Endothelial cell of umbilical vein (primary cell): Measurements from ENCODE around the gene KCNH5. TPM values are rescaled to one million over a fixed set of nuclear protein-coding genes. Genes with fewer than 3 reads are reported as not detected.

Experiments
- BruUV-seq: library from RNA; stranded (reverse); fragments of 400-500 nt; replicated peaks from 2 replicates; lab custom pipeline; 2021; lab: Mats Ljungman, UMichigan
- CTCF ChIA-PET: fragments of 300-600, 350-600 bp; sonication (Branson Sonifier 250); formaldehyde crosslinking; loops from one replicate; lab custom pipeline; 2021; ENCODE audit warnings: antibody characterized with exemption, inconsistent platforms; lab: Charles Lee
- POLR2A ChIA-PET: fragments of 300-600, 350-600 bp; sonication (Branson Sonifier 250); formaldehyde crosslinking; loops from one replicate; lab custom pipeline; 2021; ENCODE audit warnings: antibody characterized with exemption, inconsistent platforms; lab: Charles Lee
- DNase-seq: peaks from one replicate; pipeline ENCODE4 v3.0.0-alpha.2; 2011; ENCODE audit warnings: low read depth, low spot score
- FAIRE-seq: peaks from 2 replicates; lab custom pipeline; 2011; peaks lifted over from hg19 to GRCh38; lab: Jason Lieb, UNC
- H2AFZ ChIP-seq: 2 replicates; pipeline ENCODE4 v1.6.0; 2012; ENCODE audit warnings: low read depth, low read length, control low read depth, inconsistent platforms
- H3K27ac ChIP-seq: 2 replicates; pipeline ENCODE4 v1.5.1; 2011; ENCODE audit warnings: low read depth, mild to moderate bottlenecking, control low read depth, low read length, moderate library complexity; ENCODE audit not compliant: insufficient read depth
- H3K27me3 ChIP-seq, 2 experiments: 2 replicates each; pipeline versions ENCODE4 v1.6.0 to v1.6.1; 2011; ENCODE audit warnings: low read length in 2 of 2, mixed read lengths in 1 of 2; ENCODE audit not compliant: control insufficient read depth in 2 of 2, insufficient read depth in 2 of 2
- H3K36me3 ChIP-seq, 2 experiments: 2 replicates in 1 of 2; 3 replicates in 1 of 2; pipeline ENCODE4 v1.5.1; 2011; ENCODE audit warnings: low read length in 2 of 2, mild to moderate bottlenecking in 1 of 2, moderate library complexity in 1 of 2; ENCODE audit not compliant: control insufficient read depth in 2 of 2, insufficient read depth in 2 of 2; ENCODE audit errors: extremely low read depth in 1 of 2
- H3K4me1 ChIP-seq: 3 replicates; pipeline ENCODE4 v1.5.1; 2011; ENCODE audit warnings: mild to moderate bottlenecking, low read length; ENCODE audit not compliant: control insufficient read depth, insufficient read depth; ENCODE audit errors: extremely low read depth
- H3K4me2 ChIP-seq: 2 replicates; pipeline ENCODE4 v1.6.1; 2011; ENCODE audit warnings: low read length, control low read depth, mixed read lengths; ENCODE audit not compliant: insufficient read depth
- H3K4me3 ChIP-seq, 3 experiments: fragments of 200-600 bp in 1 of 3; sonication (generic), shearing (Covaris generic) in 1 of 3; replicated peaks in 1 of 3; 2 replicates each; pipeline ENCODE4 v1.5.1; 2011 to 2016; ENCODE audit warnings: control low read depth in 3 of 3, low read length in 3 of 3, mild to moderate bottlenecking in 2 of 3, inconsistent platforms in 1 of 3, low read depth in 1 of 3, moderate library complexity in 1 of 3; ENCODE audit not compliant: insufficient read depth in 1 of 3
- H3K79me2 ChIP-seq: 2 replicates; pipeline ENCODE4 v1.6.0; 2012; ENCODE audit warnings: low read length, inconsistent platforms; ENCODE audit not compliant: control insufficient read depth, insufficient read depth
- H3K9ac ChIP-seq: replicated peaks from 2 replicates; pipeline ENCODE3; 2011; ENCODE audit warnings: low read length, control low read depth; ENCODE audit not compliant: insufficient read depth; ENCODE audit errors: extremely low read depth
- H3K9me1 ChIP-seq: replicated peaks from 3 replicates; pipeline ENCODE4 v1.6.0; 2011; ENCODE audit warnings: mild to moderate bottlenecking, low read length; ENCODE audit not compliant: control insufficient read depth, insufficient read depth; ENCODE audit errors: extremely low read depth
- H3K9me3 ChIP-seq: replicated peaks from 2 replicates; pipeline ENCODE4 v1.5.1; 2012; ENCODE audit warnings: low read length, inconsistent platforms; ENCODE audit not compliant: control insufficient read depth, insufficient read depth
- H4K20me1 ChIP-seq: replicated peaks from 2 replicates; pipeline ENCODE3; 2011; ENCODE audit warnings: mild to moderate bottlenecking, low read length; ENCODE audit not compliant: control insufficient read depth, insufficient read depth; ENCODE audit errors: extremely low read depth
- EZH2 ChIP-seq: IDR thresholded peaks from 2 replicates; pipeline ENCODE4 v1.6.1; 2012; ENCODE audit warnings: borderline replicate concordance, low read depth, mild to moderate bottlenecking, moderate library complexity, low read length, inconsistent platforms; ENCODE audit not compliant: severe bottlenecking
- FOS ChIP-seq: IDR thresholded peaks from 2 replicates; pipeline ENCODE4 v1.6.1; 2011; ENCODE audit warnings: mild to moderate bottlenecking, low read length, moderate library complexity, borderline replicate concordance; ENCODE audit not compliant: insufficient read depth
- GATA2 ChIP-seq: IDR thresholded peaks from 2 replicates; pipeline ENCODE4 v1.7.0; 2011; ENCODE audit warnings: low read depth, mild to moderate bottlenecking, moderate library complexity, mixed read lengths, low read length; ENCODE audit not compliant: insufficient read length, insufficient read depth
- JUN ChIP-seq: IDR thresholded peaks from 2 replicates; pipeline ENCODE4 v1.6.1; 2011; ENCODE audit warnings: borderline replicate concordance, low read depth; ENCODE audit not compliant: insufficient read length, insufficient read depth
- MAX ChIP-seq: IDR thresholded peaks from 2 replicates; pipeline ENCODE4 v1.6.1; 2011; ENCODE audit not compliant: insufficient read depth, insufficient read length
- MYC ChIP-seq: IDR thresholded peaks from one replicate; pipeline ENCODE4 v1.6.1; 2011; ENCODE audit warnings: mild to moderate bottlenecking, low read depth, low read length
- POLR2A ChIP-seq: IDR thresholded peaks from 2 replicates; pipeline ENCODE4 v1.6.1; 2012; ENCODE audit warnings: low read depth, mild to moderate bottlenecking, control low read depth, low read length
- POLR2AphosphoS5 ChIP-seq: IDR thresholded peaks from 2 replicates; pipeline ENCODE4 v1.6.1; 2012; ENCODE audit warnings: low read depth, mild to moderate bottlenecking, control low read depth, low read length, moderate library complexity; ENCODE audit not compliant: insufficient read depth
- dilution Hi-C: fragments of 300-500 bp; cut with MboI; formaldehyde crosslinking; loops from one replicate; pipeline ENCODE4 v1.15.0; 2019; ENCODE audit warnings: low sequenced_read_pairs; ENCODE audit not compliant: extremely low pct_ligation_motif_present
- intact Hi-C: fragments of 100-400 bp; cut with micrococcal nuclease; formaldehyde crosslinking; loops from one replicate; pipeline ENCODE4 v1.10.0; 2022
- polyA plus RNA-seq, 4 experiments: library from polyadenylated mRNA; depleted of rRNA in 3 of 4; stranded (reverse) in 3 of 4; unstranded in 1 of 4; fragments of >200 nt; gene quantifications; 2 replicates each; pipeline versions ENCODE4 v1.2.1 to v1.2.3, GENCODE V29; 2011 to 2012; ENCODE audit warnings: missing spikeins in 1 of 4
- total RNA-seq: library from RNA; stranded (reverse); gene quantifications from 2 replicates; pipeline ENCODE4 v1.2.3, GENCODE V29; 2021
- TF ChIP-seq, protein P1 (sequence below), 2 donors: IDR thresholded peaks; 1 replicate in 1 of 2; 2 replicates in 1 of 2; pipeline ENCODE4 v1.5.1; 2011; ENCODE audit warnings: low read length in 2 of 2, mild to moderate bottlenecking in 2 of 2, moderate library complexity in 2 of 2, control low read depth in 1 of 2, inconsistent platforms in 1 of 2, low read depth in 1 of 2; ENCODE audit not compliant: insufficient read depth in 1 of 2; ENCODE audit errors: extremely low read depth in 1 of 2

KCNH5 gene
- total and polyA plus RNA-seq, 2 donors (not counting 3 experiments of a cell fraction or from before 2014, with no cell fraction given): not detected

GRCh38 chr14:62943202-62943601, 102.1 kb downstream of the KCNH5 start:
- Histone ChIP-seq H3K27me3 (no peaks in the 10 kb centered on the region), H2AFZ (no peak overlapping the region), H3K9me1 (no peaks in the 10 kb centered on the region), H3K4me3 (no peak overlapping the region), H4K20me1 (no peaks in the 10 kb centered on the region), H3K4me2 (no peak overlapping the region), H3K27ac (no peak overlapping the region), H3K79me2 (no peaks in the 10 kb centered on the region), H3K9me3 (no peaks in the 10 kb centered on the region), H3K4me1 (no peaks in the 10 kb centered on the region), H3K9ac (no peak overlapping the region), H3K36me3 (no peaks in the 10 kb centered on the region)
- dilution Hi-C loops (no loop called here), intact Hi-C loops (no loop called here)
- BruUV-seq: no TSS peak
- FAIRE-seq: no peak
- no peak for TF ChIP-seq POLR2A
- TF ChIP-seq MYC: no peak
- TF ChIP-seq POLR2AphosphoS5: no peak
- no peak for TF ChIP-seq JUN
- TF ChIP-seq EZH2: no peak
- TF ChIP-seq, protein P1, sequence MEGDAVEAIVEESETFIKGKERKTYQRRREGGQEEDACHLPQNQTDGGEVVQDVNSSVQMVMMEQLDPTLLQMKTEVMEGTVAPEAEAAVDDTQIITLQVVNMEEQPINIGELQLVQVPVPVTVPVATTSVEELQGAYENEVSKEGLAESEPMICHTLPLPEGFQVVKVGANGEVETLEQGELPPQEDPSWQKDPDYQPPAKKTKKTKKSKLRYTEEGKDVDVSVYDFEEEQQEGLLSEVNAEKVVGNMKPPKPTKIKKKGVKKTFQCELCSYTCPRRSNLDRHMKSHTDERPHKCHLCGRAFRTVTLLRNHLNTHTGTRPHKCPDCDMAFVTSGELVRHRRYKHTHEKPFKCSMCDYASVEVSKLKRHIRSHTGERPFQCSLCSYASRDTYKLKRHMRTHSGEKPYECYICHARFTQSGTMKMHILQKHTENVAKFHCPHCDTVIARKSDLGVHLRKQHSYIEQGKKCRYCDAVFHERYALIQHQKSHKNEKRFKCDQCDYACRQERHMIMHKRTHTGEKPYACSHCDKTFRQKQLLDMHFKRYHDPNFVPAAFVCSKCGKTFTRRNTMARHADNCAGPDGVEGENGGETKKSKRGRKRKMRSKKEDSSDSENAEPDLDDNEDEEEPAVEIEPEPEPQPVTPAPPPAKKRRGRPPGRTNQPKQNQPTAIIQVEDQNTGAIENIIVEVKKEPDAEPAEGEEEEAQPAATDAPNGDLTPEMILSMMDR (IDR thresholded peaks at IDR 0.05; ENCODE audit: extremely low read depth in 1 of 2, insufficient read depth in 1 of 2, low read depth in 1 of 2, low read length in 2 of 2): no peak
- no peak for TF ChIP-seq FOS
- no peak for TF ChIP-seq GATA2
- TF ChIP-seq MAX: no peak
- ChIA-PET POLR2A (no interaction called here), CTCF (no interaction called here)
- DNase-seq: no peak
